GM19099 (cell line): Measurements from ENCODE around the gene MRPL19.

Experiments
- POLR2A ChIP-seq: IDR thresholded peaks from 3 replicates; pipeline ENCODE4 v1.6.1; 2011; ENCODE audit warnings: low read depth; ENCODE audit not compliant: insufficient read length; ENCODE audit errors: extremely low read depth

MRPL19 gene

GRCh38 chr2:75679556-75679955 lies 33.0 kb downstream of the MRPL19 start:
- TF ChIP-seq POLR2A: no peak

- TF ChIP-seq POLR2A: no peak
These were observed 33.8 kb downstream of the MRPL19 start for GRCh38 chr2:75680402-75680801.

DNA sequence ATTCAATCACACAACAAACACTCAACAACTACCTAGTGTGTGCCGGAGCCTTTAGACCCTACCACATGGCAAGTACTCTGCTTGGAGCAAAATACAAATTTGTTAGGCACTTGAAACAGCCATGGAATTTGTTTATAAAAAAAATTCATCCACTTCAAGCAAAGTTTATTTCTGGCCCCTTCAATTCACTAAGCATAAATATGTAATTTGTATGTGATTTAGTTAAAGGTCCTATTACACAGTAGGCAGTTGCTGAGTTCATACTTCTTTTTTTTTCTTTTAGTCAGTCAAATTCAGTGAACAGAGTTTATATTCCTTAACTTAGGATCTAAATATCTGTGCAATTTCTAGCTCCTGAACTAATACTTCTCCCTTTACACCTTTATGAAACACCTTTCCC lies 41.6 kb downstream of the MRPL19 start:
- TF ChIP-seq POLR2A: no peak

DNA sequence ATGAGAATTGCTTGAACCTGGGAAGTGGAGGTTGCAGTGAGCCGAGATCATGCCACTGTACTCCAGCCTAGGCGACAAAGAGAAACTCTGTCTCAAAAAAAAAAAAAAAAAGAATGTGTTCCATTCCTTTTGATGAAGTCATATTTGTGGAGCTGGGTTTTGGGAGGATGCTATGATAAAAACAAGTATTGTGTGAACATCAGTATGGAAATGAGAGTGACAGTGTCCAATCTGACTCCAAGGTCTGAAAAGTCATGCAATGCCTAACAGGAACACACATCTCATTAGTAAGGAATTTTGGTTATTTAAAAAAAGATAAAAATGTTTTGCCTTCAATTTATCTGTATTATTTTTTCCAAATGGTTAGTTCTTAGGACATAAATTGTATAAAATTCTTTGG lies 52.3 kb downstream of the MRPL19 start:
- no peak for TF ChIP-seq POLR2A

- no peak for TF ChIP-seq POLR2A
These were observed 56.0 kb downstream of the MRPL19 start for GRCh38 chr2:75702593-75702992.

- TF ChIP-seq POLR2A: no peak
These were observed 57.2 kb downstream of the MRPL19 start for GRCh38 chr2:75703589-75704287.

DNA sequence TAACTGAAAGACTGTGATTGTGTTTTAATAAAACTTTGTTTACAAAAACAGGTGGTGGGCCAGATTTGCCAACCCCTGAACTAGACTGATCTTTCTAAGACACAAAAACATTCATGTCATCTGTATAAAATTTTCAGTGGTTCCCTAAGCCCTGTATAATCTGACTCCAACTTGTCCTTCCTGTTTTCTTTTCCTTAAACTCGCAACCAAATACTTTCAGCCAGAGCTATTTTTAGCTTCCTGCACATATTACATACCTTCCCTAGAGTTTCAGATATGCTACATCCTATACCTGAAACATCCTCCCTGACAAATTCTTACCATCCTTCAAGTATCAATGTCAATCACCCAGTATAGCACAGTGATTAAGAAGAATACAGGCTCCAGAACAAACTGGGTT lies 59.3 kb downstream of the MRPL19 start:
- TF ChIP-seq POLR2A: no peak

DNA sequence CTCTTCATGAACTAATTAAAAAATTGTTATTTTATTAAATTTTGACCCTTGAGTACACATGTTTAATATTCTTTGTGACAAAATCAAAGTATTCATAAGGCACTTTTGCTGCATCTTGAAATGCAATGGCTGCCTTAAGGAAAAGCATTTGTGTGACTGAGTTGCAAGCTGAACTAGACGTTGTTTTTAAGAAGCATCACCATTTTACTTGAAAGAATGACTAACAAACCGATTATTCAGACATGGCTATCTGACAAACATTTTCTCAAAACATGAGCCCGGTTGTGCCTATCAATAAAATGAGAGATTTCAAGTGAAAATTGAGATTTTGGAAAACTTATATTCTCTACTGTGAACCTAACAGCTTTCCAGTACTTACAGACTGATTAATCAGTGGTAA lies 61.3 kb downstream of the MRPL19 start:
- no peak for TF ChIP-seq POLR2A

GRCh38 chr2:75709297-75709696 lies 62.7 kb downstream of the MRPL19 start:
- no peak for TF ChIP-seq POLR2A

DNA sequence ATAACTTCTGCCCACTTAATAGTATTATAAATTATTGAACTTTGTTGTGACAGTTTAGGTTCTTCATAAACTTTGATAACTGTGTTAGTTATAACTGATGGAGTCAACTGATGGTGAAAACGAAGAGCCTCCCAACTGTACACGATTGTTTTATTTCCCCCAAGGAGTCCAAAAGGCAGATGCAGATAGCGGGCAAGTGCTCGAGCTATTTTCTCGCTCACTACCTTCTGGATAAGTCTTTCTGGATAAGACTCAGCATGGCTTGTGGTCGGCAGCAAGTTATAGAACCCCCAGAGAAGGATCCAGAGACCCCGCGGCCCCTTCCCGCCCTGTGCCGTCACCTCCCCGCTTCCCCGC lies 63.6 kb downstream of the MRPL19 start:
- TF ChIP-seq POLR2A: no peak

DNA sequence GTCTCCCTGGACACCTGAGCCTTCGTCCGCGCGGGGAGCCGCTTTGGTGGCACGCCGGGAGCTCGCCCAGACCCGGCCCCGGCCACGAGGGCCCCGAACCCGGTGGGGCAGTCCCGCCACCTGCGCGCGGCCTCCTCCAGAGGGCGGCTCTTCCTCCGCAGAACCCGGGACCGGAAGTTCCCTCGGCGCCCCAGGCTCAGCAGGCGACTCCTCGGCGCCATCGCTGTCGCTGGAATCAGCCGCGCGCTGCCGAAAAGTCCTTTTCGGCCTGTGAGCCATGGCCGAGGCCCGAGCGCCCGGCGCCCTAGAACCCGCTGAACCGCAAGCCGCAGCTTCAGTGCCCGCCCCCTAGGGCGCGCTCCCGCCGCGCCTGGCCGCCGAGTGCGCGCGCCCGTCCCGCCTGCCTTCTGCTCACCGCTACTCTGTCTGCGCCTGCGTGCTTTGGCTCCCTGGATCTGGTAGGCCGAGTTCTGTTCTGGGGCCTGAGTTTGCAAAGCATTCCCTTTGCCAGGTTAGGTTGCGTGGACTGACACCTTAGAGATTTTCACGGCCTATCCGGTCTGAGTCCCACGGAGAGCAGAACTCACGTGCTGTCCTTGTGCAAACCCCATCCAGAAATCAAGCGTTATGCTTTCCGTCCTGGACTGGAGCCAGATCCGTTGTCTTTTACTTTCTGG lies 64.1 kb downstream of the MRPL19 start, which contains the start of gene GCFC2:
Gene GCFC2, minus strand, starts transcription at position 339 of the 677 bp plus-strand sequence. Its CDS starts 60 bp downstream, at position 279.
- TF ChIP-seq POLR2A: peak; percentile 87

- no peak for TF ChIP-seq POLR2A
These were observed 69.8 kb downstream of the MRPL19 start for GRCh38 chr2:75716406-75716805.

- TF ChIP-seq POLR2A: no peak
These were observed 73.0 kb downstream of the MRPL19 start for GRCh38 chr2:75719616-75720015.

DNA sequence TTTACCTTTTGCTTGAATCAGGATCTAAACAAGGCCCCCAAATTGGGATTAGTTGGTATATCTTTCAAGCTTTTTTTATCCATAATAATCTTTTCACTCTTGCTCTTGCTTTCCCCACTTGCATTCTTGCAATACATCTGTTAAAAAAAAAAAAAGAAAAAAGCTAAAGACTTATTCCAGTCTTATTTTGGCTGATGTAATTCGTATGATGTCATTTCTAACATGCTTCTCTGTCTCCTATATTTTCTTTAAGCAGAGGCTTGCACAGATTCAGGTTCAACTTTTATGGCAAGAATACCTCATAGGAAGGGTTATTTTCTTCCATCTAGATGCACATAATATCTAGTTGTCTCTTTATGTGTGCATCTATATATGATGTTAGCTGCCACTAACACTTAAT lies 73.9 kb downstream of the MRPL19 start:
- no peak for TF ChIP-seq POLR2A

GRCh38 chr2:75722687-75723086 lies 76.1 kb downstream of the MRPL19 start:
- no peak for TF ChIP-seq POLR2A

- no peak for TF ChIP-seq POLR2A
These were observed 82.2 kb downstream of the MRPL19 start for GRCh38 chr2:75728614-75729419.

DNA sequence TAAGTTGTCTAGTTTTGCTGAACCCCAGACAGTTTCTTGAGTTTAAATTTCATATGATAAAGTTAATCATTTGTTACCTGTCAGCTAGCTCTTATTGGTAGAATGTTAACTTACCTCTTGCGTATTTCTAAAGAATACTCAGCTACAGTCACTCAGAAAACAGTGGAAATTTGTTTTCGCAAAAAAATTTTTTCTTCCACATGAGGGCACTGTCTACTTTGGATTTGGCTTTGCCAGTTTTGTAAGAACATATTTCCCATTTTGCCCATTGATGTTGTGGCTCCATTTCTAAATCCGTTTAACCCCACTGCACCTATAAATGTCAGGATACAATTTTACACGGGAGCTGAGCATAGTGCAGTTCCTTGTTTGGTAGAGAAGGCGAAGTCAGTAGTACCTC lies 83.3 kb downstream of the MRPL19 start:
- no peak for TF ChIP-seq POLR2A

DNA sequence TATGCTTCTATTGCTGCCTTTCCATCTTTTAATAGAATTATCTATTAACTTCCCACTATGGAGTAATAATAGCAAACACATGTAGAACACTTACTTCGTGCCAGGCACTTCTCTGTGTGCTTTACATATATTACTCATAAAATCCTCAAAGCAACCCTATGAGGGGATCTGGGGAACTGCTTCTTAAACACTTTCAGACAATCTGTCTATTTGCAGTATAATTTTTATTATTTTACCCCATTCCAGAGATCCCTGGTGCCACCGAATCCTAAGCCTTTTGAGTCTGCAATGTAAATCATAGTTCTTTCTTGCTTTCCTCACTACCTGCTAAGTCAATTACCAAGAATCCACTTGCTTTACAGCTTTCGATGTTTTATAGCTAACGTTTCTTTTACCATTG lies 89.7 kb downstream of the MRPL19 start:
- no peak for TF ChIP-seq POLR2A
